HepG2 (cell line): ENCODE measurements around the gene THRA. TPM values are rescaled to one million over a fixed set of nuclear protein-coding genes. Genes with fewer than 3 reads are reported as not detected.

Experiments used
- FOXK2 ChIP-seq: fragments of 450-650 bp; IDR thresholded peaks from 2 replicates; pipeline ENCODE4 v1.6.1; 2016
- GTF2F1 ChIP-seq: fragments of 150-350 bp; IDR thresholded peaks from 2 replicates; pipeline ENCODE4 v1.6.1; 2014; ENCODE audit warnings: low read length
- HDAC1 ChIP-seq: sonication (generic); formaldehyde crosslinking; IDR thresholded peaks from 2 replicates; pipeline ENCODE4 v1.5.1; 2020; ENCODE audit warnings: mild to moderate bottlenecking, missing genetic modification reagents
- HOXA3 ChIP-seq: sonication (generic); formaldehyde crosslinking; IDR thresholded peaks from 2 replicates; pipeline ENCODE4 v1.5.0; 2020; ENCODE audit warnings: missing genetic modification reagents
- KDM5A ChIP-seq: fragments of 200-600 bp; sonication (generic); IDR thresholded peaks from 2 replicates; pipeline ENCODE4 v1.7.0; 2018; ENCODE audit warnings: antibody characterized with exemption, mild to moderate bottlenecking, low read length, borderline replicate concordance
- PRMT3 ChIP-seq: sonication (generic); formaldehyde crosslinking; IDR thresholded peaks from 2 replicates; pipeline ENCODE4 v1.8.1; 2022; ENCODE audit warnings: low read depth, mild to moderate bottlenecking, moderate library complexity, missing genetic modification reagents, borderline replicate concordance
- SMAD9 ChIP-seq: sonication (generic); formaldehyde crosslinking; IDR thresholded peaks from 2 replicates; pipeline ENCODE4 v1.5.1; 2020; ENCODE audit warnings: mild to moderate bottlenecking, missing genetic modification reagents
- TBP ChIP-seq: sonication (generic); formaldehyde crosslinking; IDR thresholded peaks from 2 replicates; pipeline ENCODE4 v1.5.0; 2020; ENCODE audit warnings: missing genetic modification reagents
- ZMYM3 ChIP-seq: sonication (generic); formaldehyde crosslinking; IDR thresholded peaks from 2 replicates; pipeline ENCODE4 v1.5.1; 2020; ENCODE audit warnings: mild to moderate bottlenecking, missing genetic modification reagents
- ZNF160 ChIP-seq: sonication (generic); formaldehyde crosslinking; IDR thresholded peaks from 2 replicates; pipeline ENCODE4 v1.8.0; 2022; ENCODE audit warnings: mild to moderate bottlenecking, inconsistent platforms, missing genetic modification reagents
- ZNF33A ChIP-seq: sonication (generic); formaldehyde crosslinking; IDR thresholded peaks from 2 replicates; pipeline ENCODE4 v1.5.1; 2020; ENCODE audit warnings: missing genetic modification reagents, mild to moderate bottlenecking, moderate library complexity, borderline replicate concordance
- ZNF350 ChIP-seq: sonication (generic); formaldehyde crosslinking; IDR thresholded peaks from 2 replicates; pipeline ENCODE4 v1.4.0; 2020; ENCODE audit warnings: mild to moderate bottlenecking, low read depth, missing genetic modification reagents, borderline replicate concordance
- ZSCAN31 ChIP-seq: sonication (generic); formaldehyde crosslinking; IDR thresholded peaks from 2 replicates; pipeline ENCODE4 v1.5.0; 2020; ENCODE audit warnings: low read depth, mild to moderate bottlenecking, missing genetic modification reagents
- polyA plus RNA-seq, 8 experiments: library from polyadenylated mRNA; depleted of rRNA in 3 of 8; stranded (reverse) in 7 of 8; unstranded in 1 of 8; fragments of >200 nt; fragmentation: Illumina TruSeq in 4 of 8; extraction: Trizol in 4 of 8; gene quantifications; 2 replicates each; pipeline versions ENCODE4 v1.2.1 to v1.2.3, GENCODE V29; 2011 to 2016; ENCODE audit warnings: low read depth in 4 of 8, missing spikeins in 1 of 8, mixed read lengths in 1 of 8; ENCODE audit not compliant: insufficient read depth in 1 of 8
- total RNA-seq, 5 experiments: library from RNA; depleted of rRNA; stranded (reverse); fragments of >200 nt; fragmentation: Illumina TruSeq; extraction: Trizol; gene quantifications; 2 replicates each; pipeline ENCODE4 v1.2.3, GENCODE V29; 2016; ENCODE audit warnings: low read depth in 1 of 5
- TF ChIP-seq, protein P1 (sequence below): sonication (generic); formaldehyde crosslinking; IDR thresholded peaks from 2 replicates; pipeline ENCODE4 v1.4.0; 2020; ENCODE audit warnings: missing genetic modification reagents
- TF ChIP-seq, protein P2 (sequence below): sonication (generic); formaldehyde crosslinking; IDR thresholded peaks from 2 replicates; pipeline ENCODE4 v1.5.1; 2020; ENCODE audit warnings: missing genetic modification reagents, mild to moderate bottlenecking, borderline replicate concordance
- TF ChIP-seq, protein P3 (sequence below): sonication (generic); formaldehyde crosslinking; IDR thresholded peaks from 2 replicates; pipeline ENCODE4 v1.4.0; 2020; ENCODE audit warnings: missing genetic modification reagents
- TF ChIP-seq, protein P4 (sequence below): sonication (generic); formaldehyde crosslinking; IDR thresholded peaks from 2 replicates; pipeline ENCODE4 v1.5.0; 2020; ENCODE audit warnings: mild to moderate bottlenecking, missing genetic modification reagents, moderate library complexity
- TF ChIP-seq, protein P5 (sequence below): sonication (generic); formaldehyde crosslinking; conservative IDR thresholded peaks from 2 replicates; pipeline ENCODE4 v1.8.0; 2022; ENCODE audit warnings: mild to moderate bottlenecking, moderate library complexity, missing genetic modification reagents

THRA gene
- total and polyA plus RNA-seq, 2 of the 13 experiments (the other 11 are each of a cell fraction or from before 2014, with no cell fraction given) = 8.0 to 9.9 TPM

DNA sequence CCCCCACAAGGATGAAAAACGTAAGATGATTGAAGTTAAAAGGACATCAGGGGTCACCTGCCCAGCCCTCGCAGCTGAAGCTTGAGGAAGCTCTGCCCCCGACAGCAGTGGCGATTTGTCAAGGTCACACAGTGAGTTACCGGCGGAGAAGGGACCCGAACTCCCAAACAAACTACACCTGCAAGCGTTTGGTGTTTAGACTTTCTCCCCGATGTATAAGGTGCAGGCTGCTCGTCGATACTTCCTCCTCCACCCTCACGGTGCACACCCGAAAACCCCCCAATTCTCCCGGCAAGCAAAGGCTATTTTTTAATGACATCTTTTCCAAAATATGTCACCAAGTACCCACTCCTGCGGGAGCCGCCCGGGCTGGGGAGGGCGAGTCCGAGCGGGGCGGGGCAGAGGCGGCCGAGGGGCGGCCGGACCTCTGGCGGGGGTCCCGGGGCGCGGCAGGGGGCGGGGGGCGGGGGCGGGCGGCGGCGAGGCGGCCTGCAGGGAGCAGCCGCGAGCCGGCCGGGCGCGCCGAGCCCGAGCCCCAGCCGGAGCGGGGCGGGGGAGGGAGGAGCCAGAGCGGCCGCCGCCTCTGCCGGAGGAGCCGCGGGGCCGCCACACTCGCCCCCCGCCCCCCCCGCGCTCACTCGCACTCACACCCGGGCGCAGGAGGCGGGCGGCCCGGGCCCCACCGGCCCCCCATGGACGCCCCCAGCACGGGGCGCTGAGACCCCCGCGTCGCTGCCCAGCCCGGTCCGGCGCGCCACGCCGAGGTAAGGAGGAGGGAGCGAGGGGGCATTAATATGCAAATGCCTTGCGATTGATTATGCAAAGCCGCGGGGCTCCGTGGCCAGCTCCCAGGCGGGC, at the start of gene THRA (continued):
- TF ChIP-seq ZNF350 (CRISPR knock-in tag) = peak; percentile 22; the same call in 1 of the 2 replicates
- TF ChIP-seq FOXK2 = no peak
- TF ChIP-seq, protein P1, sequence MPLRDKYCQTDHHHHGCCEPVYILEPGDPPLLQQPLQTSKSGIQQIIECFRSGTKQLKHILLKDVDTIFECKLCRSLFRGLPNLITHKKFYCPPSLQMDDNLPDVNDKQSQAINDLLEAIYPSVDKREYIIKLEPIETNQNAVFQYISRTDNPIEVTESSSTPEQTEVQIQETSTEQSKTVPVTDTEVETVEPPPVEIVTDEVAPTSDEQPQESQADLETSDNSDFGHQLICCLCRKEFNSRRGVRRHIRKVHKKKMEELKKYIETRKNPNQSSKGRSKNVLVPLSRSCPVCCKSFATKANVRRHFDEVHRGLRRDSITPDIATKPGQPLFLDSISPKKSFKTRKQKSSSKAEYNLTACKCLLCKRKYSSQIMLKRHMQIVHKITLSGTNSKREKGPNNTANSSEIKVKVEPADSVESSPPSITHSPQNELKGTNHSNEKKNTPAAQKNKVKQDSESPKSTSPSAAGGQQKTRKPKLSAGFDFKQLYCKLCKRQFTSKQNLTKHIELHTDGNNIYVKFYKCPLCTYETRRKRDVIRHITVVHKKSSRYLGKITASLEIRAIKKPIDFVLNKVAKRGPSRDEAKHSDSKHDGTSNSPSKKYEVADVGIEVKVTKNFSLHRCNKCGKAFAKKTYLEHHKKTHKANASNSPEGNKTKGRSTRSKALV (CRISPR knock-in tag) = 0 out of 2 replicates have a peak, but pooled peaks have one; percentile 11
- TF ChIP-seq HOXA3 = peak; percentile 37
- TF ChIP-seq ZNF33A (CRISPR knock-in tag) = no peak
- TF ChIP-seq HDAC1 = peak; percentile 16; the same call in 1 of the 2 replicates
- no peak for TF ChIP-seq GTF2F1
- peak; percentile 42; the same call in 1 of the 2 replicates for TF ChIP-seq ZMYM3 (CRISPR knock-in tag)
- TF ChIP-seq, protein P2, sequence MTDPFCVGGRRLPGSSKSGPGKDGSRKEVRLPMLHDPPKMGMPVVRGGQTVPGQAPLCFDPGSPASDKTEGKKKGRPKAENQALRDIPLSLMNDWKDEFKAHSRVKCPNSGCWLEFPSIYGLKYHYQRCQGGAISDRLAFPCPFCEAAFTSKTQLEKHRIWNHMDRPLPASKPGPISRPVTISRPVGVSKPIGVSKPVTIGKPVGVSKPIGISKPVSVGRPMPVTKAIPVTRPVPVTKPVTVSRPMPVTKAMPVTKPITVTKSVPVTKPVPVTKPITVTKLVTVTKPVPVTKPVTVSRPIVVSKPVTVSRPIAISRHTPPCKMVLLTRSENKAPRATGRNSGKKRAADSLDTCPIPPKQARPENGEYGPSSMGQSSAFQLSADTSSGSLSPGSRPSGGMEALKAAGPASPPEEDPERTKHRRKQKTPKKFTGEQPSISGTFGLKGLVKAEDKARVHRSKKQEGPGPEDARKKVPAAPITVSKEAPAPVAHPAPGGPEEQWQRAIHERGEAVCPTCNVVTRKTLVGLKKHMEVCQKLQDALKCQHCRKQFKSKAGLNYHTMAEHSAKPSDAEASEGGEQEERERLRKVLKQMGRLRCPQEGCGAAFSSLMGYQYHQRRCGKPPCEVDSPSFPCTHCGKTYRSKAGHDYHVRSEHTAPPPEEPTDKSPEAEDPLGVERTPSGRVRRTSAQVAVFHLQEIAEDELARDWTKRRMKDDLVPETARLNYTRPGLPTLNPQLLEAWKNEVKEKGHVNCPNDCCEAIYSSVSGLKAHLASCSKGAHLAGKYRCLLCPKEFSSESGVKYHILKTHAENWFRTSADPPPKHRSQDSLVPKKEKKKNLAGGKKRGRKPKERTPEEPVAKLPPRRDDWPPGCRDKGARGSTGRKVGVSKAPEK (CRISPR knock-in tag) = no peak
- TF ChIP-seq PRMT3 (CRISPR knock-in tag) = no peak
- TF ChIP-seq, protein P3, sequence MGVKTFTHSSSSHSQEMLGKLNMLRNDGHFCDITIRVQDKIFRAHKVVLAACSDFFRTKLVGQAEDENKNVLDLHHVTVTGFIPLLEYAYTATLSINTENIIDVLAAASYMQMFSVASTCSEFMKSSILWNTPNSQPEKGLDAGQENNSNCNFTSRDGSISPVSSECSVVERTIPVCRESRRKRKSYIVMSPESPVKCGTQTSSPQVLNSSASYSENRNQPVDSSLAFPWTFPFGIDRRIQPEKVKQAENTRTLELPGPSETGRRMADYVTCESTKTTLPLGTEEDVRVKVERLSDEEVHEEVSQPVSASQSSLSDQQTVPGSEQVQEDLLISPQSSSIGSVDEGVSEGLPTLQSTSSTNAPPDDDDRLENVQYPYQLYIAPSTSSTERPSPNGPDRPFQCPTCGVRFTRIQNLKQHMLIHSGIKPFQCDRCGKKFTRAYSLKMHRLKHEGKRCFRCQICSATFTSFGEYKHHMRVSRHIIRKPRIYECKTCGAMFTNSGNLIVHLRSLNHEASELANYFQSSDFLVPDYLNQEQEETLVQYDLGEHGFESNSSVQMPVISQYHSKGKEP (CRISPR knock-in tag) = no peak
- no peak for TF ChIP-seq TBP
- TF ChIP-seq, protein P4, sequence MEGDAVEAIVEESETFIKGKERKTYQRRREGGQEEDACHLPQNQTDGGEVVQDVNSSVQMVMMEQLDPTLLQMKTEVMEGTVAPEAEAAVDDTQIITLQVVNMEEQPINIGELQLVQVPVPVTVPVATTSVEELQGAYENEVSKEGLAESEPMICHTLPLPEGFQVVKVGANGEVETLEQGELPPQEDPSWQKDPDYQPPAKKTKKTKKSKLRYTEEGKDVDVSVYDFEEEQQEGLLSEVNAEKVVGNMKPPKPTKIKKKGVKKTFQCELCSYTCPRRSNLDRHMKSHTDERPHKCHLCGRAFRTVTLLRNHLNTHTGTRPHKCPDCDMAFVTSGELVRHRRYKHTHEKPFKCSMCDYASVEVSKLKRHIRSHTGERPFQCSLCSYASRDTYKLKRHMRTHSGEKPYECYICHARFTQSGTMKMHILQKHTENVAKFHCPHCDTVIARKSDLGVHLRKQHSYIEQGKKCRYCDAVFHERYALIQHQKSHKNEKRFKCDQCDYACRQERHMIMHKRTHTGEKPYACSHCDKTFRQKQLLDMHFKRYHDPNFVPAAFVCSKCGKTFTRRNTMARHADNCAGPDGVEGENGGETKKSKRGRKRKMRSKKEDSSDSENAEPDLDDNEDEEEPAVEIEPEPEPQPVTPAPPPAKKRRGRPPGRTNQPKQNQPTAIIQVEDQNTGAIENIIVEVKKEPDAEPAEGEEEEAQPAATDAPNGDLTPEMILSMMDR (CRISPR knock-in tag) = peak; percentile 4
- TF ChIP-seq ZSCAN31 (CRISPR knock-in tag) = 0 out of 2 replicates have a peak, but pooled peaks have one; percentile 18
- TF ChIP-seq KDM5A = peak; percentile 43; the same call in 1 of the 2 replicates
- TF ChIP-seq ZNF160 (CRISPR knock-in tag) = no peak
- TF ChIP-seq, protein P5, sequence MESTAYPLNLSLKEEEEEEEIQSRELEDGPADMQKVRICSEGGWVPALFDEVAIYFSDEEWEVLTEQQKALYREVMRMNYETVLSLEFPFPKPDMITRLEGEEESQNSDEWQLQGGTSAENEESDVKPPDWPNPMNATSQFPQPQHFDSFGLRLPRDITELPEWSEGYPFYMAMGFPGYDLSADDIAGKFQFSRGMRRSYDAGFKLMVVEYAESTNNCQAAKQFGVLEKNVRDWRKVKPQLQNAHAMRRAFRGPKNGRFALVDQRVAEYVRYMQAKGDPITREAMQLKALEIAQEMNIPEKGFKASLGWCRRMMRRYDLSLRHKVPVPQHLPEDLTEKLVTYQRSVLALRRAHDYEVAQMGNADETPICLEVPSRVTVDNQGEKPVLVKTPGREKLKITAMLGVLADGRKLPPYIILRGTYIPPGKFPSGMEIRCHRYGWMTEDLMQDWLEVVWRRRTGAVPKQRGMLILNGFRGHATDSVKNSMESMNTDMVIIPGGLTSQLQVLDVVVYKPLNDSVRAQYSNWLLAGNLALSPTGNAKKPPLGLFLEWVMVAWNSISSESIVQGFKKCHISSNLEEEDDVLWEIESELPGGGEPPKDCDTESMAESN = 0 out of 2 replicates have a peak, but pooled peaks have one; percentile 10
- TF ChIP-seq SMAD9 (CRISPR knock-in tag) = no peak
